T-helper 2 cell (primary cell): ENCODE results near the gene MAP4.

ENCODE experiments used
- DNase-seq, 5 experiments: peaks; one replicate each; pipeline versions ENCODE4 v3.0.0 to v3.0.0-alpha.2; 2012 to 2022

MAP4 gene

GRCh38 chr3:47825590-47825989 is 190.6 kb downstream of the MAP4 start:
- no peak for DNase-seq

- peak; percentile 58 to 87 (median 68) for DNase-seq
Measured at GRCh38 chr3:47824541-47825473, 191.4 kb downstream of the MAP4 start.

- no peak for DNase-seq
Measured at GRCh38 chr3:47817609-47818008, 198.6 kb downstream of the MAP4 start.

DNA sequence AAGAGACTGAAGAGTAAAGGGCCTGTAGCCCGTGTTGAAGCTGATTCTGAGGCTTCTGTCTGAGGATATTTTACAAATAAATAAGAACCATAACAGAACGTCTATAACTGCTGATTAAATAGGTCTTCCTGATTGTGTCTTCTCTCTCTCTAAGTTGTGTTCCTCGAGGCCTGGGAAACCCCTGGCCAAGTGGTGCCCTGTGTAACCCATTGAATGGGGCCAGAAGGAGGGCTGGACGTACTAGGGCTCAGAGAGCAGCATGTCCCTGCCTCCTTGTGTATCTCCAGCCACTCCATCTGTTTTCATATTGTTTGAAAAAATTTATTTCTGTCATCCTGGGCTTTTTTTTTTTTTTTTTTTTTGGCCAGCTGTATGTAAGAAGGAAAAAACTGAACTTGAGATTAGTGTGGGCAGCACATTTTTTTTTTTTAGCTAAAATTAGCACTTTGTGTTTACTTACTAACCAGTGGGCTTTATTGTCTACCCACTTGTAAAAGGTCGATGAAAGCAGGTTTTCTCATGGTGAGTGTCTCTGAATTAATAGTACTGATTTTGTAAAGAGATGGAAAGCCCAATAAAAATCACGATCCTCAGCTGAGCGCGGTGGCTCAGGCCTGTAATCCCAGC is 202.6 kb downstream of the MAP4 start:
- no peak for DNase-seq

DNA sequence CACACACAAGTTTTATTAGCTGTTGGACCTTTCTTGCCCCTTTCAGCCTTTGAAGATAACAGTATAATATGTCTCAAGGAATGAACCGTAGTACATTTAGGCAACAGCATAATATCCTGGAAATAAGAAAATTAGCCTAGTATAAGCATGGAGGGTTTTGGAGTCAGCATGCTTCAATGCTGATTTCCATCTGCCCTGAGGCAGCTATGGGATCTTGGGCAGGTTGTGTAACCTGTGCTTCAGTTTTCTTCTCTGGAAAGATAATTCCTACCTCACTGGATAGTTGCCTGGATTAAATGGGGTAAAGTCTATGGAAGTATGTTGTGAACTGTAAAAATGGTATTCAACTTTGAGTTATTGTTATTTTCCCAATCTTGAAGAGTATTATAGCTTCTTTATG is 211.6 kb downstream of the MAP4 start:
- no peak for DNase-seq

- peak in 1 of 5 experiments; percentile 22 for DNase-seq
Measured at GRCh38 chr3:47803480-47804025, 212.7 kb downstream of the MAP4 start.

GRCh38 chr3:47802734-47803479 is 213.3 kb downstream of the MAP4 start, which contains the start of gene DHX30:
Gene DHX30 (plus strand): TSS chr3:47803138. CDS start chr3:47810684, 7,546 bp downstream.
- DNase-seq, result peak; percentile 77 to 88 (median 80)
